Measurements from ENCODE around the gene RPS23.

Gene RPS23

GRCh38 chr5:82277987-82278710 is at the start of gene RPS23:
Gene RPS23 (minus strand): TSS chr5:82278354. CDS start chr5:82278323, 31 bp downstream.
- peak; percentile 91 to 92 for DNase-seq

- no peak for DNase-seq
Measured at GRCh38 chr5:82327941-82328340, 49.8 kb upstream of the RPS23 start.

GRCh38 chr5:82325996-82326395 is 47.8 kb upstream of the RPS23 start:
- DNase-seq = no peak

GRCh38 chr5:82325155-82325554 is 47.0 kb upstream of the RPS23 start:
- no peak for DNase-seq

- DNase-seq = no peak
Measured at GRCh38 chr5:82320966-82321365, 42.8 kb upstream of the RPS23 start.

GRCh38 chr5:82319651-82320376 is 41.7 kb upstream of the RPS23 start:
- no peak for DNase-seq

GRCh38 chr5:82319192-82319591 is 41.0 kb upstream of the RPS23 start:
- no peak for DNase-seq

- DNase-seq = no peak
Measured at GRCh38 chr5:82314964-82315758, 37.0 kb upstream of the RPS23 start.

GRCh38 chr5:82313016-82313415 is 34.9 kb upstream of the RPS23 start:
- DNase-seq = no peak

- peak; percentile 57 to 63 for DNase-seq
Measured at GRCh38 chr5:82312373-82312856, 34.3 kb upstream of the RPS23 start.

- no peak for DNase-seq
Measured at GRCh38 chr5:82309091-82309531, 31.0 kb upstream of the RPS23 start.

- DNase-seq = no peak
Measured at GRCh38 chr5:82308416-82308815, 30.3 kb upstream of the RPS23 start.

GRCh38 chr5:82307451-82307850 is 29.3 kb upstream of the RPS23 start:
- no peak for DNase-seq

GRCh38 chr5:82306151-82306550 is 28.0 kb upstream of the RPS23 start:
- no peak for DNase-seq

GRCh38 chr5:82301190-82301589 is 23.0 kb upstream of the RPS23 start:
- DNase-seq = no peak

- no peak for DNase-seq
Measured at GRCh38 chr5:82298668-82299067, 20.5 kb upstream of the RPS23 start.

- DNase-seq = no peak
Measured at GRCh38 chr5:82297711-82298110, 19.6 kb upstream of the RPS23 start.

- DNase-seq = no peak
Measured at GRCh38 chr5:82296929-82297328, 18.8 kb upstream of the RPS23 start.

GRCh38 chr5:82295959-82296531 is 17.9 kb upstream of the RPS23 start:
- DNase-seq = no peak

GRCh38 chr5:82295144-82295543 is 17.0 kb upstream of the RPS23 start:
- DNase-seq = no peak

GRCh38 chr5:82291420-82291819 is 13.3 kb upstream of the RPS23 start:
- no peak for DNase-seq

GRCh38 chr5:82290908-82291307 is 12.8 kb upstream of the RPS23 start:
- DNase-seq = no peak

- DNase-seq = no peak
Measured at GRCh38 chr5:82290005-82290404, 11.9 kb upstream of the RPS23 start.
